ENCODE data around the gene GPANK1.
A peak's percentile ranks its signal among the peaks of the same experiment; 100 is the strongest.

The GPANK1 gene

DNA sequence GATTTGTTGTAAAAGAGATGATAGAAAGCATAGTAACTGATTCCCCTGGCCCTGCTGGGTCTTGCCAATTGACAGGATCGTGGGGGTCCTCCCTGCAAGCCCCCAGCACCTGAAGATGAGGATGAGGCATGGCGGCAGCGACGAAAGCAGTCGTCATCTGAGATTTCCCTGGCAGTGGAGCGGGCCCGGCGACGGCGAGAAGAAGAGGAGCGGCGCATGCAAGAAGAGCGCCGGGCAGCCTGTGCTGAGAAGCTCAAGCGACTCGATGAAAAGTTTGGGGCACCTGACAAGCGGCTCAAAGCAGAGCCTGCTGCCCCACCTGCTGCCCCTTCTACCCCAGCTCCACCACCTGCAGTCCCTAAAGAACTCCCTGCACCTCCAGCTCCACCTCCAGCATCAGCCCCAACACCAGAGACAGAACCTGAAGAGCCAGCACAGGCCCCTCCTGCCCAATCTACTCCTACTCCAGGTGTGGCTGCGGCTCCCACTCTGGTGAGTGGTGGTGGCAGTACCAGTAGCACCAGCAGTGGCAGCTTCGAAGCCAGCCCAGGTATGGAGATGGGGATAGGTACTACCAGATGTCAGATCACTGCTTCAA lies 37.0 kb downstream of the GPANK1 start:
- no peak for DNase-seq (ENCODE audit: low read depth, low spot score)
- Histone ChIP-seq H3K27me3 (ENCODE audit: control insufficient read depth, insufficient read depth, low read length) (no peaks in the 10 kb centered on the region), H3K36me3 (ENCODE audit: control insufficient read depth, insufficient read depth, low read length) (peaks cover 79% of the 10 kb centered on the region), H3K4me3 (ENCODE audit: low read length) (no peak overlapping the region), H3K9me3 (ENCODE audit: control insufficient read depth, insufficient read depth, low read length) (no peaks in the 10 kb centered on the region), H3K4me1 (ENCODE audit: control insufficient read depth, insufficient read depth, low read length) (no peaks in the 10 kb centered on the region), H3K27ac (ENCODE audit: low read length) (no peak overlapping the region)
- whole genome bisulfite sequencing (ENCODE audit: insufficient coverage, insufficient read length): no CpG with 5 or more reads among the region's 19 CpGs

DNA sequence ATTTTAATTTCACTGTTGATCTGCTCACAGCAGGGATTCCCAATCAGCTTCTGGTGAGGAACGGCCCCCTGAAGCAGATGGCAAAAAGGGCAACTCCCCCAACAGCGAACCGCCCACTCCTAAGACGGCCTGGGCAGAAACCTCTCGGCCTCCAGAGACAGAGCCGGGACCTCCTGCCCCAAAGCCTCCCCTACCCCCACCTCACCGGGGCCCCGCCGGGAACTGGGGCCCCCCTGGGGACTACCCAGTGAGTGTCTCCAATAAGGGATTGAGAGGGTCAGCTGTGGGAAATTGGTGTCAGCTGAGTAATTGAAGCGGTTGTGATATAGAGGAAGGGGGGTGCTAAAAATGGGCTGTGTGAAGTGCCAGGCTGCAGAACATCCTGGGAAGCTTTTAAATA lies 37.8 kb downstream of the GPANK1 start:
- H3K27ac ChIP-seq (ENCODE audit: low read length): no peak overlapping the region
- H3K9me3 ChIP-seq (ENCODE audit: control insufficient read depth, insufficient read depth, low read length): no peaks in the 10 kb centered on the region
- H3K4me3 ChIP-seq (ENCODE audit: low read length): no peak overlapping the region
- WGBS (ENCODE audit: insufficient coverage, insufficient read length): no CpG with 5 or more reads among the region's 10 CpGs
- no peaks in the 10 kb centered on the region for H3K27me3 ChIP-seq (ENCODE audit: control insufficient read depth, insufficient read depth, low read length)
- H3K36me3 ChIP-seq (ENCODE audit: control insufficient read depth, insufficient read depth, low read length): peaks cover 73% of the 10 kb centered on the region
- no peaks in the 10 kb centered on the region for H3K4me1 ChIP-seq (ENCODE audit: control insufficient read depth, insufficient read depth, low read length)
- DNase-seq (ENCODE audit: low read depth, low spot score): no peak

DNA sequence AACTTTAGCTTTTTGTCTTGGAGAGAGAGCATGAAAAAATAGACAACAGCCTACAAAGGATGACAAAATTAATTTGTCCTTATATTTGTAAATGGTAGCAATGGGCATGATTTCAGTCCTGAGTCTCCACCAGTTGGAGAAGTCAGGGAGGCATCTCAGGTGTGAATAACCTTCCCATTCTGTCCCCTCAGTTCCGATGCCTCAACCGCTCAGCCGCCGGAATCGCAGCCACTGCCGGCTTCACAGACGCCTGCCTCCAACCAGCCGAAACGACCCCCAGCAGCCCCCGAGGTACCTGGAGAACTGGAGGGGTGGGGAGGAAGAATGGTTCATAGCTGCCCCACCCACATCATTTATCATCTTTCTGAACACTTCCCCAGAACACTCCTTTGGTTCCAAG lies 40.7 kb downstream of the GPANK1 start:
- Histone ChIP-seq H3K27ac (ENCODE audit: low read length) (no peak overlapping the region), H3K4me1 (ENCODE audit: control insufficient read depth, insufficient read depth, low read length) (no peaks in the 10 kb centered on the region), H3K9me3 (ENCODE audit: control insufficient read depth, insufficient read depth, low read length) (no peaks in the 10 kb centered on the region), H3K27me3 (ENCODE audit: control insufficient read depth, insufficient read depth, low read length) (no peaks in the 10 kb centered on the region), H3K36me3 (ENCODE audit: control insufficient read depth, insufficient read depth, low read length) (peaks cover 50% of the 10 kb centered on the region), H3K4me3 (ENCODE audit: low read length) (no peak overlapping the region)
- no CpG with 5 or more reads among the region's 10 CpGs for WGBS (ENCODE audit: insufficient coverage, insufficient read length)
- DNase-seq (ENCODE audit: low read depth, low spot score): no peak

DNA sequence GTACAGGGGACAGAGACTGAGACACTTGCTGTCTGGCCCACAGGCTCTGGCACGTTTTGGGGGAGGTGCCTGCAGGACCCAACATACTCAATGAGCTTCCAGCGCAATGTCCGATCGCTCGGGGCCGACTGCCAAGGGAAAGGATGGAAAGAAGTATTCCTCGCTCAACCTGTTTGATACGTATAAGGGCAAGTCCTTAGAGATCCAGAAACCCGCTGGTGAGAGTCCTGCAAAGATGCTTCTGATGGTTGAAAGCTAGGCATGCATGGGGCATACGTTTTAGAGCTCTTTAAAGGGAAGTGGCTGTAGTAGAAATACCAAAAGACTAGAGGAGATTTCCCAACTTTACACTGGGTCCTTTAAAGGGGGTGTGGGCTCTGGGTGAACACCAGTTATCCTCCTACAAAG lies 42.1 kb downstream of the GPANK1 start:
- H3K9me3 ChIP-seq (ENCODE audit: control insufficient read depth, insufficient read depth, low read length): no peaks in the 10 kb centered on the region
- H3K4me3 ChIP-seq (ENCODE audit: low read length): no peak overlapping the region
- no peak overlapping the region for H3K27ac ChIP-seq (ENCODE audit: low read length)
- peaks cover 42% of the 10 kb centered on the region for H3K36me3 ChIP-seq (ENCODE audit: control insufficient read depth, insufficient read depth, low read length)
- no peak for DNase-seq (ENCODE audit: low read depth, low spot score)
- H3K27me3 ChIP-seq (ENCODE audit: control insufficient read depth, insufficient read depth, low read length): no peaks in the 10 kb centered on the region
- no CpG with 5 or more reads among the region's 10 CpGs for WGBS (ENCODE audit: insufficient coverage, insufficient read length)
- no peaks in the 10 kb centered on the region for H3K4me1 ChIP-seq (ENCODE audit: control insufficient read depth, insufficient read depth, low read length)

DNA sequence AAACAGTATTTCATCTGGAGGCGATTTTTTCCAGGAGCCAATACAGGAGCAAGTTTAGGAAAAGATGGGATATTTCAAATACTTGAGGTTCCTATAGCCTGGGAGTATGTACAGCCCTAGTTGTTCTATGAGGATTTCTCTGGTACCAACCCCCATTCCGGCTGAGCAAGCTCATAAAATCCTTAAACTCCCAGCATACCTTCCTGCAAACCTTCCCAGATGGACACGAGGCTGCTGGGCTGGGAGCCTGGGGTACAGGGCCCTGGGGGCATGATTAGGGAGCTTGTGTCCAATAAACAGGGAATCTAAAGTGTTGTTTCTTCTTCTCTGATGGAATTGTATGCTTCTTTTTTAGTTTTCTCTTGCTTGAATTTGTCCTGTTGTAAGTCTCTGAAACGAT lies 42.8 kb downstream of the GPANK1 start:
- Histone ChIP-seq H3K36me3 (ENCODE audit: control insufficient read depth, insufficient read depth, low read length) (peaks cover 35% of the 10 kb centered on the region), H3K27ac (ENCODE audit: low read length) (no peak overlapping the region), H3K4me3 (ENCODE audit: low read length) (peak overlapping the region; percentile 95; the same call in 1 of the 2 replicates), H3K27me3 (ENCODE audit: control insufficient read depth, insufficient read depth, low read length) (no peaks in the 10 kb centered on the region), H3K9me3 (ENCODE audit: control insufficient read depth, insufficient read depth, low read length) (no peaks in the 10 kb centered on the region), H3K4me1 (ENCODE audit: control insufficient read depth, insufficient read depth, low read length) (no peaks in the 10 kb centered on the region)
- WGBS (ENCODE audit: insufficient coverage, insufficient read length): no CpG with 5 or more reads among the region's 4 CpGs
- DNase-seq (ENCODE audit: low read depth, low spot score): no peak

DNA sequence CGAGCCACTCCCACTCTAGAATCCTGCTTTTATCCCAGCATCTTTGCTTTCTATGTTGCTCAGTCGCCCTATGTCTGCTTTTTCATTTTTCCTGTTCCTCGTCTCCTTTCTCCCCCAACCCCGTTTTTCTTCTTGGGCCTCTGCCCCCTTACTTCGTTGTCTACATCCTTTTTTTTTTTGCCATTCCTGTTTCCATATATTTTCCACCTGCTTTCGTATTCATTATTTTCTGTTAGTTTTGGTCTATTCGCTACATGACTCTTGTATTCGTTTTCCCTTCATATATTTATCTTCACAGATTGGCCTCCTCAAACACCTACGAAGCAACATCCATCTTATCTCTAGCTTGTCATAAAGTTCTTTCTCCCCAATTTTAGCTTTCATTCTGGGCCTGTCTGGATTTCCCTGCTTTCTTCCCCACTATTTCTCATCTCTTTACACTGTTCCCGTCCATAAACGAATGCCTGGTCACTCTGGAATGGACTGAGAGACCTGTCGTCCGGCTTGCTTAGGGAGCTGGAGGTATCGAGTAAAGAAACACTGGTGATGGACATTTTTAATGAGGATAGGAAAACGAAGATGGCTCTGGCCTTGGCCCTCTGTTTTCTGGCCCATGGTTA lies 43.4 kb downstream of the GPANK1 start:
- no peak overlapping the region for H3K27ac ChIP-seq (ENCODE audit: low read length)
- H3K27me3 ChIP-seq (ENCODE audit: control insufficient read depth, insufficient read depth, low read length): no peaks in the 10 kb centered on the region
- peaks cover 30% of the 10 kb centered on the region for H3K36me3 ChIP-seq (ENCODE audit: control insufficient read depth, insufficient read depth, low read length)
- no peaks in the 10 kb centered on the region for H3K4me1 ChIP-seq (ENCODE audit: control insufficient read depth, insufficient read depth, low read length)
- no CpG with 5 or more reads among the region's 15 CpGs for WGBS (ENCODE audit: insufficient coverage, insufficient read length)
- H3K9me3 ChIP-seq (ENCODE audit: control insufficient read depth, insufficient read depth, low read length): no peaks in the 10 kb centered on the region
- no peak for DNase-seq (ENCODE audit: low read depth, low spot score)
- peak overlapping the region; percentile 95 for H3K4me3 ChIP-seq (ENCODE audit: low read length)

DNA sequence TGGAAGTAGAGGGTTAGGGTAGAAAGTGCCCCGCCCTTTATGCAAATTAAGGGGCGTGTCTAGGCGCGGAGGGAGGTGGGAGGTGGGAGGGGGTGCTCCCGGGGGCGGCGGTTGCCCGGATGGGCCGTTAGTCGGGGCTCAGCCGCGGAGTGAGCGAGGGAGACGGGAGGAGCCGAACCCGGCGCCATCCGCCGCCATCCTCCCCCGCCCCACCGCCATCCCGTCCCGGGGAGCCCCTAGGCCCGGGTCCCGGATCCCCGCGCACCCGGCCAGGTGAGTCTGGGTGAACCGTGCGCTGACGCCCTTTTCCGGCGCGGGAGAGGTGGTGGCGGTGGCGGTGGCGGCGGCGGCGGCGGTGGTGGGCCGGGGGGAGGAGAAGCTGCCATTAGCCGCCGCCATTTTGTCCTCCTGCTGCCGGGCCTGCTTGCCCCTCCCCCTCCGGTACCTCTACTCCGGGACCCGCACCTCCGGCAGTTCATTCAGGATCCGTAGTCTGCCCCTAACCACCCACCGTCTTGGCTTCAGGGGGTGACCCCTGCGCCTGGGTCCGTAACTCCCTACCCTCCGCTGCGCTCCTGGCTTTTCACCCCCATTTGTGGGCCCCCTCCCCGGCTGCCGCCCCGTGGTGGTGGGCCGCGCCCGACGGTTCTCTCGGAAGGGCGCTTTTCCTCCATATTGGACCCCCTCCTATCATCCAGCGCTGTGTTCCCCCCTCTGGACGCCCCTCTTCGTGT lies 44.0 kb downstream of the GPANK1 start, which contains the start of gene PRRC2A:
Gene PRRC2A (plus strand): TSS at position 130 of the 734 bp plus-strand sequence. CDS start 2,075 bp downstream, outside the sequence.
- WGBS (ENCODE audit: insufficient coverage, insufficient read length): no CpG with 5 or more reads among the region's 67 CpGs
- Histone ChIP-seq H3K4me3 (ENCODE audit: low read length) (peak within 1 kb of the TSS; percentile 95), H3K4me1 (ENCODE audit: control insufficient read depth, insufficient read depth, low read length) (peaks cover 3% of the 10 kb centered on the region; the same call in 1 of the 2 replicates), H3K27me3 (ENCODE audit: control insufficient read depth, insufficient read depth, low read length) (no peaks in the 10 kb centered on the region), H3K36me3 (ENCODE audit: control insufficient read depth, insufficient read depth, low read length) (peaks cover 23% of the 10 kb centered on the region), H3K27ac (ENCODE audit: low read length) (peak within 1 kb of the TSS; percentile 50), H3K9me3 (ENCODE audit: control insufficient read depth, insufficient read depth, low read length) (no peaks in the 10 kb centered on the region)
- no peak for DNase-seq (ENCODE audit: low read depth, low spot score)

DNA sequence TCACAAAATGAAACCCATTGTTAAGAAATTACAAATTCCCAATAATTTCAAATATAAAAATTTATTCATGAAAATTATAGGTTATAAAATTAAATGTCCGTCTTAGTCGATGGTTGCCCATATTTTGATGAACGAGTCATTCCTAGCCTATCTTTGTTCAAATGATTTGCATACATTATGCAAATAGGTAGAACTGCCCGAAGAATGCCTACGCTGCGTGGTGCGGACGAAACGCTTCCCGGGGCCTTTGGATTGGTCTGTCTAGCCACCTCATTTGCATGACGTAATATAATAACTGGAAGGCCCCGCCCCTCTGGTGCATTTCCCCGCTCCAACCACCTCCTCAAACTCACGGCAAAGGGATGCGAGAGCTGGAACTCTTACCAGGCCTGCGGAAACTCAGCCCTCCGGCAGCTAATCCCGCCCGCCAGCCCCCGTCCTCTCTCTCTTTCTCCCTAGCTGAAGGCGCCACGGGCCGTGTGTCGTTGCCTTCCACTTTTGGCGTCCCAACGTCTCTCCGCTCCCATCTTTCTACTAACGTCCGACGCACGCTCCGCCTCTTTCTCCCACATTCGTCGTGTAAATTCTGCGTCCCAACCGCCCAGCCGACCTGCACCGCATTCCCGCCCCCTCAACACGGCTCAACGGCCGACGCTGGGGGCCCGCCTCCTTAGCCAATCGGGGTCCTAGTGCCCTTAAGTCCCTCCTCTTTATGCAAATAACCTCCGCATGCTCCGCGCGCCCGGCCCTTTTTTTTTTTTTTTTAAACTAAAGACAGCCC lies 44.8 kb downstream of the GPANK1 start:
- Histone ChIP-seq H3K4me3 (ENCODE audit: low read length) (peak overlapping the region; percentile 70; the same call in 1 of the 2 replicates), H3K9me3 (ENCODE audit: control insufficient read depth, insufficient read depth, low read length) (no peaks in the 10 kb centered on the region), H3K27ac (ENCODE audit: low read length) (peak overlapping the region; percentile 50), H3K4me1 (ENCODE audit: control insufficient read depth, insufficient read depth, low read length) (peaks cover 8% of the 10 kb centered on the region), H3K36me3 (ENCODE audit: control insufficient read depth, insufficient read depth, low read length) (peaks cover 16% of the 10 kb centered on the region), H3K27me3 (ENCODE audit: control insufficient read depth, insufficient read depth, low read length) (no peaks in the 10 kb centered on the region)
- peak; percentile 98 for DNase-seq (ENCODE audit: low read depth, low spot score)
- WGBS (ENCODE audit: insufficient coverage, insufficient read length): no CpG with 5 or more reads among the region's 50 CpGs

DNA sequence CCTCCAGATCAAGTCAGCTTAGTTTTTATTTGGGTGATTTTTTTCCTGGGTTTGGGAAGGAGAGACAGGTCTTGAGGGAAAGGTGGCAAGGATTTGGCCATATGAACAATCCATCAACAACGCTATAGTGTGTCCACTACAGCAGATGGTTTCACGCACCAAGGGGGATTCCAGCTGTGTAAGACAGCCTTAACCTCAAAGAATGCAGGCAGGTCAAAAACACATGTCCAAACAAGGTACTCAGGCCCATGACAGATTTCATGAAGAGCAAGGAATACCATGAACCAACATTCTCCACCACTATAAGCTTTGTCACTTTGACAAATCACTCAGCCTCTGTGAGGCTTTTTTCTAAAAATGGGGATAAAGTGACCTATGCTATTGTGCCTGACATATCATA lies 47.8 kb downstream of the GPANK1 start:
- no peak overlapping the region for H3K27ac ChIP-seq (ENCODE audit: low read length)
- H3K9me3 ChIP-seq (ENCODE audit: control insufficient read depth, insufficient read depth, low read length): no peaks in the 10 kb centered on the region
- no peak overlapping the region for H3K4me3 ChIP-seq (ENCODE audit: low read length)
- H3K4me1 ChIP-seq (ENCODE audit: control insufficient read depth, insufficient read depth, low read length): peaks cover 8% of the 10 kb centered on the region
- H3K27me3 ChIP-seq (ENCODE audit: control insufficient read depth, insufficient read depth, low read length): no peaks in the 10 kb centered on the region
- WGBS (ENCODE audit: insufficient coverage, insufficient read length): no CpG with 5 or more reads among the region's 2 CpGs
- no peaks in the 10 kb centered on the region for H3K36me3 ChIP-seq (ENCODE audit: control insufficient read depth, insufficient read depth, low read length)
- no peak for DNase-seq (ENCODE audit: low read depth, low spot score)

DNA sequence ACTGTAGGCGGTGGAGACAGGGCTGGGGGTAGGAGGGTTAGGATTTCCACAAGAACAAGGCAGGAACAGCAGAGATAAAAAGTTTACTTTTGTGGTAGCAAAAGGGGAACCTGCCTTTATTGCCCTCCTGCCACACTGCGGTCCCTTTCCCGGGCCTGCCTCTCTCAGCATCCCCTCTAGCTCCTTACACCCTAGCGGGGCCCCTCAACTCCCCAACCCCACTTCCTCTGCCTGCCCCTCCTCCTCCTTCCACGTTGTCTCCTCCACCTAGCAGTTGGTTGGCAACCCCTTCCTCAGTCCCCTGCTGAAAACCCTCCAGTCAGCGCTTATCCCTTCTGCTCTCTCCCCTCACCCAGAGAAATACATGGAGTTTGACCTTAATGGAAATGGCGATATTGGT lies 49.0 kb downstream of the GPANK1 start:
- DNase-seq (ENCODE audit: low read depth, low spot score): no peak
- Histone ChIP-seq H3K27ac (ENCODE audit: low read length) (no peak overlapping the region), H3K27me3 (ENCODE audit: control insufficient read depth, insufficient read depth, low read length) (no peaks in the 10 kb centered on the region), H3K9me3 (ENCODE audit: control insufficient read depth, insufficient read depth, low read length) (no peaks in the 10 kb centered on the region), H3K36me3 (ENCODE audit: control insufficient read depth, insufficient read depth, low read length) (no peaks in the 10 kb centered on the region), H3K4me1 (ENCODE audit: control insufficient read depth, insufficient read depth, low read length) (peaks cover 8% of the 10 kb centered on the region), H3K4me3 (ENCODE audit: low read length) (no peak overlapping the region)
- WGBS (ENCODE audit: insufficient coverage, insufficient read length): no CpG with 5 or more reads among the region's 7 CpGs
